Liver (tissue), 2 donors: ENCODE measurements around the gene TAF4.

ENCODE experiments used
- EGR1 ChIP-seq, 2 donors: IDR thresholded peaks; 2 replicates each; pipeline ENCODE4 v1.6.1; 2016 to 2018; ENCODE audit warnings: antibody characterized with exemption in 2 of 2, low read depth in 2 of 2
- REST ChIP-seq: IDR thresholded peaks from 2 replicates; pipeline ENCODE4 v1.6.1; 2016; ENCODE audit warnings: antibody characterized with exemption, mild to moderate bottlenecking
- donor health status: healthy.

GRCh38 chr20:62021793-62022385, 43.8 kb downstream of the TAF4 start:
- TF ChIP-seq REST (no peak), EGR1 (IDR thresholded peaks at IDR 0.05; ENCODE audit: low read depth in 2 of 2) (no peak)
